GM12878 (cell line): Measurements from ENCODE around the gene LAIR1. TPM values are rescaled to one million over a fixed set of nuclear protein-coding genes. Genes with fewer than 3 reads are reported as not detected.
A peak's percentile ranks its signal among the peaks of the same experiment; 100 is the strongest.
"Not testable (repeated sequence)": the region's sequence is repeated elsewhere in the genome, so short reads cannot be mapped to it uniquely, and the experiment has no call there.

ENCODE experiments used
- ATAC-seq: fragments of 200-7000 bp; cut with Tn5 transposase; 3 replicates; pipeline ENCODE4 v1.9.1; 2020; ENCODE audit warnings: mild to moderate bottlenecking, moderate library complexity
- BruUV-seq: library from RNA; stranded (reverse); fragments of 400-500 nt; replicated peaks from 2 replicates; lab custom pipeline; 2021; lab: Mats Ljungman, UMichigan
- CTCF ChIA-PET: fragments of 300-600 bp; sonication (Branson Sonifier 250); formaldehyde crosslinking; extraction: SDS; loops from one replicate; lab custom pipeline; 2021; ENCODE audit warnings: inconsistent platforms; lab: Yijun Ruan, JAX
- POLR2A ChIA-PET: fragments of 350-600 bp; formaldehyde crosslinking; extraction: SDS; loops from one replicate; lab custom pipeline; 2021; ENCODE audit warnings: inconsistent platforms; lab: Charles Lee
- RAD21 ChIA-PET: fragments of 300-600 bp; sonication (Branson Sonifier 250); formaldehyde crosslinking; loops from one replicate; lab custom pipeline; 2023; ENCODE audit warnings: antibody characterized with exemption; ENCODE audit not compliant: unreplicated experiment; lab: Charles Lee
- SMC1A ChIA-PET: fragments of 300-600 bp; sonication (Branson Sonifier 250); formaldehyde crosslinking; loops from one replicate; lab custom pipeline; 2023; ENCODE audit not compliant: unreplicated experiment, uncharacterized antibody; lab: Charles Lee
- DNase-seq: peaks from one replicate; pipeline ENCODE4 v3.0.0-alpha.2; 2011; ENCODE audit warnings: low read depth, low spot score
- FAIRE-seq: peaks from 3 replicates; lab custom pipeline; 2011; peaks lifted over from hg19 to GRCh38; lab: Jason Lieb, UNC
- H2AFZ ChIP-seq: 2 replicates; pipeline ENCODE4 v1.6.0; 2011; ENCODE audit warnings: low read depth, low read length, control low read depth; ENCODE audit not compliant: control insufficient read depth
- H3K27ac ChIP-seq: 2 replicates; pipeline ENCODE4 v1.5.1; 2011; ENCODE audit warnings: control low read depth; ENCODE audit not compliant: control insufficient read depth, insufficient read depth
- H3K27me3 ChIP-seq, 2 experiments: replicated peaks in 1 of 2; 2 replicates each; pipeline versions ENCODE4 v1.6.0 to v1.6.1; 2011; ENCODE audit warnings: low read length in 1 of 2; ENCODE audit not compliant: control insufficient read depth in 2 of 2, insufficient read depth in 2 of 2
- H3K36me3 ChIP-seq, 2 experiments: 2 replicates each; pipeline ENCODE4 v1.5.1; 2011; ENCODE audit warnings: low read length in 1 of 2; ENCODE audit not compliant: control insufficient read depth in 2 of 2, insufficient read depth in 2 of 2
- H3K4me1 ChIP-seq: 2 replicates; pipeline ENCODE4 v1.6.1; 2011; ENCODE audit warnings: mild to moderate bottlenecking, low read length, moderate library complexity, mixed read lengths; ENCODE audit not compliant: control insufficient read depth, insufficient read depth
- H3K4me2 ChIP-seq: 2 replicates; pipeline ENCODE4 v1.6.0; 2011; ENCODE audit warnings: control low read depth; ENCODE audit not compliant: control insufficient read depth, insufficient read depth
- H3K4me3 ChIP-seq: fragments of 200-600 bp; sonication (generic); 2 replicates; pipeline ENCODE4 v1.5.1; 2016
- H3K79me2 ChIP-seq: 2 replicates; pipeline ENCODE4 v1.6.0; 2011; ENCODE audit warnings: low read length; ENCODE audit not compliant: control insufficient read depth, insufficient read depth
- H3K9ac ChIP-seq: 2 replicates; pipeline ENCODE4 v1.8.0; 2011; ENCODE audit warnings: low read length, control low read depth, mixed read lengths; ENCODE audit not compliant: control insufficient read depth, insufficient read depth
- H3K9me3 ChIP-seq: replicated peaks from 3 replicates; pipeline ENCODE4 v1.5.1; 2011; ENCODE audit warnings: mild to moderate bottlenecking, low read length; ENCODE audit not compliant: control insufficient read depth, insufficient read depth
- H4K20me1 ChIP-seq: 2 replicates; pipeline ENCODE4 v1.6.0; 2011; ENCODE audit not compliant: control insufficient read depth, insufficient read depth
- WRNIP1 ChIP-seq: IDR thresholded peaks from 2 replicates; pipeline ENCODE4 v1.6.1; 2011; ENCODE audit warnings: low read depth, low read length, improper control_type of control experiment, borderline replicate concordance
- YY1 ChIP-seq: IDR thresholded peaks from 2 replicates; pipeline ENCODE4 v1.6.1; 2011; ENCODE audit warnings: low read depth, mild to moderate bottlenecking, low read length
- ZBTB40 ChIP-seq: fragments of 450-650 bp; IDR thresholded peaks from 2 replicates; pipeline ENCODE4 v1.6.1; 2016; ENCODE audit warnings: mild to moderate bottlenecking, moderate library complexity, borderline replicate concordance
- WGBS: methylation state at CpG from one replicate; pipeline ENCODE4 v1.1.6; 2016; ENCODE audit warnings: low lambda C conversion rate; ENCODE audit not compliant: insufficient replicate concordance, insufficient coverage; ENCODE audit errors: missing lambda C conversion rate; 5-methylcytosine and 5-hydroxymethylcytosine counted together
- in situ Hi-C: fragments of 300-500 bp; cut with MboI; formaldehyde crosslinking; loops from 9 replicates; pipeline ENCODE4 v1.14.3; 2018; ENCODE audit warnings: mixed read lengths
- intact Hi-C: fragments of 100-400 bp; cut with micrococcal nuclease; formaldehyde crosslinking; loops from one replicate; pipeline ENCODE4 v1.14.2; 2022; ENCODE audit not compliant: unreplicated experiment
- polyA plus RNA-seq, 11 experiments: library from polyadenylated mRNA; depleted of rRNA in 4 of 11; unstranded in 6 of 11; stranded (reverse) in 5 of 11; fragments of >200 nt; fragmentation: Nextera tagmentation in 4 of 11; fragmentation: Illumina TruSeq in 1 of 11; extraction: Ambion mirVana in 4 of 11; extraction: Trizol in 1 of 11; gene quantifications; 1 replicate in 1 of 11; 2 replicates in 10 of 11; pipeline versions ENCODE4 v1.2.1 to v1.2.3, GENCODE V29; 2011 to 2016; ENCODE audit warnings: inconsistent platforms in 2 of 11, missing spikeins in 2 of 11, low read depth in 1 of 11
- total RNA-seq, 4 experiments: library from RNA; depleted of rRNA in 3 of 4; stranded (reverse); fragments of >200 nt in 3 of 4; fragmentation: Illumina TruSeq in 1 of 4; extraction: Trizol in 1 of 4; gene quantifications; 2 replicates each; pipeline versions ENCODE4 v1.2.1 to v1.2.3, GENCODE V29; 2013 to 2021

LAIR1 gene
- total and polyA plus RNA-seq, 10 of the 15 experiments (the other 5 are each of a cell fraction or from before 2014, with no cell fraction given) = 8.6 to 58.2 (median 35.3) TPM

DNA sequence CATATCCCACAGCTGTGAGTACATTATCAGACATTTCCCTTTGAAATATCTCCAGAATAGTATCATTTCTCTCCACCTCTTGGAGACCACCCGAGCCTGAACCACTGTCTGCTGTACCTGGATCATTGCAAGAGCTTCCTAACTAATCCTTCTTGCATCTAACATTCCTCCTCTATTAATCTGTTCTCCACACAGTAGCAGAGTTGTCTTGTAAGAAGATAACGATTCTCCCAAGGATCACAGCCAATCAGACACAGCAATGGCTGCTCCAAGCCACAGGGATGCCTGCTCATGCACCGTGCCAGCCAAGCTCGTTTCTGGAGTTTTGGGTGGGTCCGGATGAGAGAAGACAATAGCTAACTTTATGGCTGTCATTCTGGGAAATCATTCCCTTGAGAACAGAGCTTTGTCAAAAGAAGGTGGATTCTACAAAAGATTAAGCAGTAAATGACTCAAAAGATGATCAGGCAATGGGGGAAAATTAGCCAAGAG is 14.5 kb upstream of the LAIR1 start (continued):
- no peak for TF ChIP-seq WRNIP1

DNA sequence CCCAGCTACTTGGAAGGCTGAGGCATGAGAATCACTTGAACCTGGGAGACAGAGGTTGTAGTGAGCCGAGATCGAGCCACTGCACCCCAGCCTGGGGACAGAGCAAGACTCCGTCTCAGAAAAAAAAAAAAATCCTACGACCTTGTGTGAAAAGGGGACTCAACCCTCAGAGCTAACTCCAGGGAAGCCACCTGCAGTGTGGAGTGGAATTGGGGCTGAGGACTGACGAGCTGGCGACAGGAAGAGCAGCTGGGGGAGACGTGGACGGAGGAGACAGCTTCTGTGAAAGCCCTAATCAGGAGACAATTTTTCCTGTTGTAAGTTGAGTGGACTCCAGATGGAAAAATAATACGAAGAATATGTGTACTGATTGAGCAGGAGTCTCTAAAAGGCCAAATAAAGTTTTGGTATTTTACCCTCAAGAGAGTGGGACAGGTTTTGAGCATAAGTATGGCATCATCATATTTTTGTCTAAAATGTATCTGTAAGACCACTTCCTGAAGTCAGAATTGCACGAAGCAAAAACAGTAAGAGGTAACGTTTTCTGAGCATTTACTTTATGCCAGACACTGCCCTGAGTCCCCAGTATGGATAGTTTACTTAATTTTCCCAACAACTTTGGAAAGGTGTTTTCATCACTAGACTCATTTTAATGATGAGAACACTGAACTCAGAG is 12.0 kb upstream of the LAIR1 start:
- WGBS = 17% methylated on average over 11 of the region's 11 CpGs
- CTCF ChIA-PET = no interaction called here
- Histone ChIP-seq H3K79me2 (no peaks in the 10 kb centered on the region), H3K4me1 (peaks cover 11% of the 10 kb centered on the region), H3K4me2 (no peak overlapping the region), H3K27ac (no peak overlapping the region), H4K20me1 (no peaks in the 10 kb centered on the region), H3K9me3 (peaks cover 4% of the 10 kb centered on the region; the same call in 2 of the 3 replicates), H3K4me3 (no peak overlapping the region), H3K27me3 (no peaks in the 10 kb centered on the region), H3K36me3 (no peaks in the 10 kb centered on the region), H3K9ac (no peak overlapping the region), H2AFZ (no peak overlapping the region)
- POLR2A ChIA-PET = interaction anchor here (0.9 to 2.3 kb wide), 3 partner anchors 12 to 176 kb away, joined by 5 to 11 read pairs (median 6); partner anchors contain the start of genes LAIR1 and RPS9
- DNase-seq (no peak), FAIRE-seq (no peak), ATAC-seq (no peak)
- RAD21 ChIA-PET = interaction anchor here (1.2 to 3.7 kb wide), 2 partner anchors 12 to 15 kb away, joined by 3 to 24 read pairs; no protein-coding TSS in a partner anchor
- in situ Hi-C loops (no loop called here), intact Hi-C loops (no loop called here)
- no peak for TF ChIP-seq YY1
- TF ChIP-seq ZBTB40 = peak; percentile 19; the same call in 1 of the 2 replicates
- SMC1A ChIA-PET = interaction anchor here (0.7 to 1.7 kb wide), 4 partner anchors 11 to 52 kb away, joined by 3 read pairs; no protein-coding TSS in a partner anchor
- BruUV-seq = no TSS peak

DNA sequence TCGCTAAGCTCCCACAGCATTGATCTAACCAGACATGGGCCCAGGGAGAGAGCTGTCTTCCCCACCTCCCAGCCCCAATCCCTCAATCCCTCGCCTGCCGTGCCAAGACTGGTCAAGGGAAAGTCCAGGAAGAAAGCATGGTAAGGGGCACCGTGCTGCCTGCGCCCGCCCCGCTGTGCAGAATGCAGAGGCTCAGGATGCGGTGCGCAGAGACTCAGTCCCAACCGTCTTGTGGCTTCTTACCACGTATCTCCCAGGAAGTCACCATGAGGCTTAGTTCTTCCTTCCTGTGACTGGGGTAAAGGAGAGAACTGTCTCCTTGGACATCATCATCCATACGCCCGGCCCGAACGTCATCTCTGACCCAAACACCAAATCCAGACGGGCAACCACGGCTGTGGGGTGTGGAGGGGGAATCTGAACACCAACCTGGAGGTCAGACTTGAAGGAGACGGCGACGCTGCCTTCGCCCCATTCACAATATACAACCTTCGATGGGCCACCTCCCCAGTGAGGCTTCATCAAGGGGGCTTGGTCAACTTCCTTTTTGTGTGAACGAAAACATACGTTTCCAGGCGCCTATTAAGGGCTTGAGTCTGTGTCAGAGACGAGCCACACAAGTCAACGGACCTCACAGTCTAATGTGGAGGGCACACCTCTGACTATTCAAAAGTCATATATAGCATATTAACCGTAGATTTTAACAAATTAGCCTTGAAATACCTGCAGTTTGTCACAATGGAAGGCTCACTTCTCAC is 10.6 kb upstream of the LAIR1 start:
- 27% methylated on average over 21 of the region's 28 CpGs for WGBS
- FAIRE-seq, H3K4me3 ChIP-seq: not testable (repeated sequence)

More for the DNA sequence above, 10.6 kb upstream of the LAIR1 start:
- intact Hi-C loops, H3K4me2 ChIP-seq, H3K79me2 ChIP-seq, H3K27me3 ChIP-seq, H3K36me3 ChIP-seq, H3K9me3 ChIP-seq, H3K27ac ChIP-seq, ATAC-seq, H4K20me1 ChIP-seq, in situ Hi-C loops, BruUV-seq, DNase-seq, H3K9ac ChIP-seq, H2AFZ ChIP-seq: not testable (repeated sequence)
- ChIA-PET RAD21 (interaction anchor here (0.6 to 1.9 kb wide), 2 partner anchors 8 to 14 kb away, joined by 3 to 5 read pairs; no protein-coding TSS in a partner anchor), SMC1A (interaction anchor here (0.6 to 1.7 kb wide), 5 partner anchors 10 to 20 kb away, joined by 3 to 5 read pairs (median 3); no protein-coding TSS in a partner anchor), CTCF (interaction anchor here (1.4 to 2.0 kb wide), 2 partner anchors 14 to 17 kb away, joined by 3 to 6 read pairs; no protein-coding TSS in a partner anchor), POLR2A (interaction anchor here (1.5 to 2.3 kb wide), 2 partner anchors 10 to 13 kb away, joined by 3 to 11 read pairs; partner anchors contain the start of gene LAIR1)
- peaks cover 11% of the 10 kb centered on the region for H3K4me1 ChIP-seq
